T-helper 2 cell treated with Interferon-gamma antibody and Interleukin-4, amounts not matched to agents 5 μg/mL and 100 μg/mL, for 36 hours (primary cell): ENCODE results near the gene EHD4.

Experiments used
- DNase-seq: peaks from one replicate; pipeline ENCODE4 v3.0.0; 2021; ENCODE audit warnings: low spot score
- H3K27ac Mint-ChIP-seq: one replicate; pipeline ENCODE4 v1.8.0; 2021; ENCODE audit warnings: mild to moderate bottlenecking, mixed read lengths
- H3K27me3 Mint-ChIP-seq: one replicate; pipeline ENCODE4 v1.8.0; 2021; ENCODE audit warnings: low read depth, mixed read lengths
- H3K36me3 Mint-ChIP-seq: one replicate; pipeline ENCODE4 v1.8.0; 2021; ENCODE audit warnings: low read depth, mixed read lengths
- H3K4me1 Mint-ChIP-seq: one replicate; pipeline ENCODE4 v1.8.0; 2021; ENCODE audit warnings: low read depth, mixed read lengths
- H3K4me3 Mint-ChIP-seq: one replicate; pipeline ENCODE4 v1.8.0; 2022; ENCODE audit warnings: mild to moderate bottlenecking, moderate library complexity, mixed read lengths
- H3K9me3 Mint-ChIP-seq: one replicate; pipeline ENCODE4 v1.8.0; 2021; ENCODE audit warnings: mixed read lengths

Gene EHD4

DNA sequence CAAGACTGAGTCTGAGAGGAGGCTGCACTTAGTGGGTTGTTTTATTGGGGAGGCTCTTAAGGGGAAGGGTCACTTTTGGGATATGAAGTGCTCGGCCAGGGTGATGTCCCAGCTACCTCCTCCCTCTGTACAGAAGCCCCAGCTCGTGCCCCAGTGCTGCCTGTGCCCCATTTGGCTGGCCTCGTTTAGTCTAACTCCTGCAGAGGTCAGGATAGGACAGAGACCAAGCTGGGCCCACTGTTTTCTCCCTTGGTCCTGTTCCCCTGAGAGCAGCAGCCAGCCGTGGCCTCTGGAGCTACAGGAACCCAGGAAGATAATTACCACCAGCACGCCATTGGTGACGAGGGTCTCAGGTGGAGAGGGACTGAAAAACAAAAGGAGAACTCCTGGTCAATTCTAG is 30.0 kb upstream of the EHD4 start:
- peaks cover 6% of the 10 kb centered on the region for H3K27me3 Mint-ChIP-seq
- H3K4me3 Mint-ChIP-seq, result no peak overlapping the region
- H3K27ac Mint-ChIP-seq, result no peak overlapping the region

DNA sequence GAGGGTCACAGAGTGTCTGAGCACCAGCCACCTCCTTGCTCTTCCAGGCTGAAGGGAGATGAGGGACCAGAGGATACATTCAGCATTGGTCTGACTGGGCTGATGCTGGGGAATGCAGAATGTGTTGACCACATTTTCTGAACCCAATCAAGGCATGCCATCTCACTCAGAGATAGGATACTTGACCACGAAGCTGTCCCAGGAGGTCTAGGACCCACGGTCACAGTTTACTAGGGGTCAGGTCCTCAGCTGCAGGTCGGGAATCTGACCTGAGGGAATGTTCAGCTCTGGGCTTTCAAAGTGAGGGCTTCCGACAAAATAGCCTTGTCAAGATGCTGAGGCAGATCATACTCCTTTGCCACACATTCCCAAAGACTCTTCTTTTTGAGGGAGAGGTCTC is 28.9 kb upstream of the EHD4 start:
- H3K36me3 Mint-ChIP-seq, result no peaks in the 10 kb centered on the region
- no peak for DNase-seq
- H3K4me3 Mint-ChIP-seq, result no peak overlapping the region
- no peaks in the 10 kb centered on the region for H3K9me3 Mint-ChIP-seq
- no peaks in the 10 kb centered on the region for H3K4me1 Mint-ChIP-seq
- H3K27me3 Mint-ChIP-seq, result peaks cover 6% of the 10 kb centered on the region
- no peak overlapping the region for H3K27ac Mint-ChIP-seq

More for the DNA sequence above, 30.0 kb upstream of the EHD4 start:
- no peak for DNase-seq
- H3K9me3 Mint-ChIP-seq, result no peaks in the 10 kb centered on the region
- H3K36me3 Mint-ChIP-seq, result no peaks in the 10 kb centered on the region
- H3K4me1 Mint-ChIP-seq, result no peaks in the 10 kb centered on the region

DNA sequence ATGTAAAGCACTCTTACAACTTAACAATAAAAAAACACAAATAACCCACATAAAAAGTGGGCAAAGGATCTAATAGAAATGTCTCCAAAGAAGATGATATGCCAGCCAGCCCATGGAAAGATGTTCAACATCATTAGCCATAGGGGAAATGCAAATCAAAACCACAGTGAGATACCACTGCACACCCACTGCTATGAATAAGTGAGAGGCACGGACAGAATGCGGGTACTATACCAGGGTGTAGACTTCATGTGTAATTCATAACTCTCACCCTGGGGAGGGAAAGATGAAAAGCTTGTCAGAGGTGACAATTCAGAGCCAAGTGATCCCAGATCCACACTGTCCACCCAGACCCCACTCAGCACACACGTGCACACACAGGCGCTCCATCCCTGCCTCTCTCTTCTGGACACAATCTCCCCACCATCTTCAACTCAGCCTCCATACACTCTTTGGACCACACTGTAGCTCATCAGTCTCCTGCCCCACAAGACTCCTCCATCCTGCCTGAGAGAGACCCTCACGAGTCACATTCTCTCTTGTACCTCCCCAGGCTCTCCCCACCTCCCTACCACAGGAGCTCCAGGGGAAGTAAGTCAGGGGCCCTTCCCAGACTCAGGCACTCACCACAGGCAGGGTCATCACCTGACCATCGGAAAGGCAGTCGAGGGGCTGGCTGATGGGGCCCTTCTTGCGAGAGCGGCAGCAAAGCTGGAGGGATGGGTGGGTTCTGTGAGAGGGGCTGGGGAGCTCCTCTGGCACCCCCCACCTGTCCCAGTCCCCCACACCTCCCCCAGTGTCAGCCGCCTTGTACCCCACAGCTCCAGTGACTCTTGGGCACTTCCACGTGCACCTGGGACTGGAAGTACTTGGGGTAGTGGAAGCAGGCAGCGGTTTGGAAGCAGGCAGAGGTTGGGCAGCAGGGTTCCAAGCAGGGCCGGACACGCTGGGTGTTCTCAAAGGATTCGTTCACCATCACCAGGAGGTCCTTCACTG is 27.2 kb upstream of the EHD4 start:
- Mint-ChIP-seq H3K27me3 (peaks cover 8% of the 10 kb centered on the region), H3K4me3 (no peak overlapping the region), H3K9me3 (no peaks in the 10 kb centered on the region), H3K4me1 (no peaks in the 10 kb centered on the region), H3K27ac (no peak overlapping the region), H3K36me3 (no peaks in the 10 kb centered on the region)
- no peak for DNase-seq

DNA sequence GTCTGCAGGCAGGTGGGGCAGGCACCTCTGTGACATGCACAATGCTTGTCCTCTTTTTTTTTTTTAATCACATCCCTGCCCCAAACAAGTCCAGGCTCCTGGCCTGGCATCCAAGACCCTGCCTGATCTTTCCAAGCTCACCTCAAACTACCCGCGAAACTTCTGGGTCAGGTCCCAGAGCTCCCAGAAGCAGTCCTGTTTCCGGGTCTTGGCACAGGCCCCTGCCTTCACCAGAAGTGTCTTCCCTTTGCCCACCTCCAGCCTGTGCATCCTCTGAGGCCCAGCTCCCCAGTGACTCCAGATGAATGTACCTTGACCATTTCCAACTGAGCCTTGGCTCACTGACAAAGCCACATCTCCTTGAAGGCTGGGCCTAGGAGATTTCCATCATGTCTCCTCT is 25.5 kb upstream of the EHD4 start:
- Mint-ChIP-seq H3K27me3 (peaks cover 4% of the 10 kb centered on the region), H3K36me3 (no peaks in the 10 kb centered on the region), H3K9me3 (no peaks in the 10 kb centered on the region), H3K4me3 (no peak overlapping the region), H3K27ac (no peak overlapping the region), H3K4me1 (no peaks in the 10 kb centered on the region)
- DNase-seq, result no peak

DNA sequence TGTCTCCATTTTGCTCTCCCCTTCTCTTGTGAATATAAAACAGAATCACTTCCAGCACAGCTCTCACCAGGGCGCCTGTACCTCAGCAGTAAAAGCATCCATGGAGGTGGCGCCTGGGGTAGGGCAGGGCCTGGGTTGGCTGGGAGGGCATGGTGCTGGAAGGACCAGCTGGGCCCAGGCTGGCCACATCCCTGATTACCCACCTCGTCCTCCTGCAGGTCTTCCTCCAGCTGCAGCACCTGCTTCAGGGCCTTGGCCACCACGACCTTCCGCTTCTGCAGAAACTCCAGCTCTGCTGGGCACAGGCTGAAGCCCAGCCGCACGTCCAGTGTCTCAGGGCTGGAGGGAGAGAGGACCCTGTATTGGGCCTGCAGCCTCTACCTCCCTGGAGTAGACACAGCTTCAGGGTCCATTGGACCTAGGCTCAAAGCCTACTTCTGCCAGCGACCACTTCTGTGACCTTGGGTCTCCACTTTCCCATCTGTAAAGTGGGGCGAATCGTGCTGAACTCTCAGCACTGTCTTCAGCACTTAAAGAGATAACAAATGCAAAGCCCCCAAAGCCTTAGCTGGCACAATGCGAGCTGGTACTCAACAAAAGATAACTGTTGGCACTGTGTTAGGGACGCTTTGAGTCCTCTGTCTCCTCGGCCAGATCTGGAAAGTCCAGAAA is 24.7 kb upstream of the EHD4 start:
- H3K9me3 Mint-ChIP-seq, result no peaks in the 10 kb centered on the region
- H3K27ac Mint-ChIP-seq, result no peak overlapping the region
- H3K36me3 Mint-ChIP-seq, result no peaks in the 10 kb centered on the region
- H3K4me1 Mint-ChIP-seq, result no peaks in the 10 kb centered on the region
- no peak overlapping the region for H3K4me3 Mint-ChIP-seq
- peaks cover 4% of the 10 kb centered on the region for H3K27me3 Mint-ChIP-seq
- DNase-seq, result no peak

DNA sequence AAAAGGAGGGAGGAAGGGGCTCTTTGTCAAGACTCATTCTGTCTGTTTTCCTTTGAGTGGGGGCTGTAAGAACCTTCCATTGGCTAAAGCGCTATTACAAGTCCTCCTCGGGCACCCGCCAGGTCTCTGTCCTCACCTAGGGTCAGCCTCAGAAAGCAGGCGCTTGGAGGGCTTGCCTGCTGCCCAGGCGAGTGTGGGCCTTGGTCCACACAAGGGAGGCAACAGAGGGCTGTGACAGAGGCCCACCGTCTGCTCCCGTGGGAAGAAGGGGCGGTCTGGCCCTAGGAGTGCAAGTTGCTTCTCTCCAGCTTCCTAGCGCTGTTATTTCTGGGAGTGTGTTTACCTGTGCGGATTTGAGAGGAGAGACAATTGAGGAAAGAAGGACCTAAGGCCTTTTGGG is 24.0 kb upstream of the EHD4 start:
- no peaks in the 10 kb centered on the region for H3K4me1 Mint-ChIP-seq
- H3K27me3 Mint-ChIP-seq, result peaks cover 4% of the 10 kb centered on the region
- H3K9me3 Mint-ChIP-seq, result no peaks in the 10 kb centered on the region

DNA sequence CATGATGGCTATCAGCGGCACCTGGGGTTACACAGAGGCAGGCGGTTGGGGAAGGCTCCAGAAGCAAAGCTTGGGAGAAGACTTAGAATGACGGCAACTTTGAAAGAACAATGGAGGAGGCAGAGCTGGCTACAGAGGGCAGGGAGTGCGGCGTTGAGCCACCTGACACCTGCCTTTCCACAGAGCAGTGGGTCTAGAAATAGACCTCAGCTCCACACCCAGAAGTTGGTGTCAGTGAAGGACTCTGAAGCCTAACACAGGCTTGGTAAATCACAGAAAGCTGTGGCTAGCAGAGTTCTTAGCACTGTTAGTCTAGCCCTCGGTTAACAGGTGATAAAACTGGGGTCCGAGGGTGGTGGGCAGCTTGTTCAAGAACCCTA is 23.1 kb upstream of the EHD4 start:
- no peak overlapping the region for H3K27ac Mint-ChIP-seq
- no peaks in the 10 kb centered on the region for H3K9me3 Mint-ChIP-seq
- H3K36me3 Mint-ChIP-seq, result no peaks in the 10 kb centered on the region
- no peak overlapping the region for H3K4me3 Mint-ChIP-seq
- DNase-seq, result no peak
- no peaks in the 10 kb centered on the region for H3K4me1 Mint-ChIP-seq
- peaks cover 4% of the 10 kb centered on the region for H3K27me3 Mint-ChIP-seq

More for the DNA sequence above, 24.0 kb upstream of the EHD4 start:
- H3K4me3 Mint-ChIP-seq, result no peak overlapping the region
- no peak for DNase-seq
- no peak overlapping the region for H3K27ac Mint-ChIP-seq
- H3K36me3 Mint-ChIP-seq, result no peaks in the 10 kb centered on the region

DNA sequence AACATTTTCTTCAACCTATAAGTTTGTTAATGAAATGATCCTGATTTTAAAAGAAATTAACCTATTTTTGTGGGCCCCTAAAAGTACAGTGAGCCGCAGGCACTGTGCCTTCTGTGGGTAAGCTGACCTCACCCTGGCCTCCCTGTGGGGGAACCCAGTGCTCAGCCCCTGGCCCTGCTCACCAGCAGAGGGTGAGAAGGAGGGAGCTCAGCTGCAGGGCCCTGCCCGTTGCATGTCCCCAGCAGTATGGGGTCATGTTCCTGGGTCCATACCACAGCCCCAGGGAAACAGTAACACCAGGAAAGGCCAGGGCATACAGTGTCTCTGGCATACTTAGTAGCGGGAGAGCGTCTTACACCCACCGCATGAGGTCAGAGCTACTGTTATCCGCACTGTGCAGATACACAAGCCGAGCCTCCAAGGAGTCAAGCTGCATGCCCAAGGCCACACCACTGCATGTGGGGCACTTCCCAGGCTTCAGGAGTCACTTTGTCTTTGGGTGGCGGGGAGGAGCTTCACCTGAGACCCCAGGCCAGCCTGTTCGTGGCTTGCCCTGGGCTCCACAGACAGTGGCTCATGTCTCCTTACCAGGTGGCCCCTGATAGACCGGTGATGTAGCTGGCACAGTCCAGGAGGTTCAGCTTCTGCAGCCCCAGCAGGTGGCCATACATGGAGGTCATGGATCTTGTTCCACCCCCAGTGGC is 22.6 kb upstream of the EHD4 start:
- H3K9me3 Mint-ChIP-seq, result no peaks in the 10 kb centered on the region
- H3K27me3 Mint-ChIP-seq, result peaks cover 4% of the 10 kb centered on the region
- DNase-seq, result no peak
- H3K27ac Mint-ChIP-seq, result no peak overlapping the region
- H3K4me1 Mint-ChIP-seq, result no peaks in the 10 kb centered on the region
- H3K4me3 Mint-ChIP-seq, result no peak overlapping the region
- H3K36me3 Mint-ChIP-seq, result no peaks in the 10 kb centered on the region

DNA sequence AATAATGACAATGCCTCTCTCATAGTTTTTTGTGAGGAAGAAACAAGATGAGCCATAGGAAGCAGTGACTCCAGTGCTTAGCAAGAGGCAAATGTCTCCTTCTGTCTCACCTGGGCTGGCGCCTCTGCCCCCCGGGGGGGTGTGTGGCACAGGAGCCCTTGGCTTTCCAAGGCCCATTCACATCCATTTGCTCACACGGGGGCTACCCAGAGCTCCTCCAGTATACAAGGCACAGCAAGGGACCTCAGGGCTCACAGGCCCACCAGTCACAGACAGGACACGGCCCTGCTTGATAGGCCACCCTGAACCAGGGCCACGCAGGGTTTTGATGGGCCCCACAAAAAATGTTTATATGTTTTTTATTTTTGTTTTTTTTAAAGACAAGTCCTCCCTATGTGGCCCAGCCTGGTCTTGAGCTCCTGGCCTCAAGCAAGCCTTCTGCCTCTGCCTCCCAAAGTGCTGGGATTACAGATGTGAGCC is 21.9 kb upstream of the EHD4 start:
- no peak for DNase-seq
- peaks cover 1% of the 10 kb centered on the region for H3K27me3 Mint-ChIP-seq
- no peaks in the 10 kb centered on the region for H3K9me3 Mint-ChIP-seq
- H3K4me3 Mint-ChIP-seq, result no peak overlapping the region
- no peak overlapping the region for H3K27ac Mint-ChIP-seq
- H3K36me3 Mint-ChIP-seq, result no peaks in the 10 kb centered on the region
- no peaks in the 10 kb centered on the region for H3K4me1 Mint-ChIP-seq

DNA sequence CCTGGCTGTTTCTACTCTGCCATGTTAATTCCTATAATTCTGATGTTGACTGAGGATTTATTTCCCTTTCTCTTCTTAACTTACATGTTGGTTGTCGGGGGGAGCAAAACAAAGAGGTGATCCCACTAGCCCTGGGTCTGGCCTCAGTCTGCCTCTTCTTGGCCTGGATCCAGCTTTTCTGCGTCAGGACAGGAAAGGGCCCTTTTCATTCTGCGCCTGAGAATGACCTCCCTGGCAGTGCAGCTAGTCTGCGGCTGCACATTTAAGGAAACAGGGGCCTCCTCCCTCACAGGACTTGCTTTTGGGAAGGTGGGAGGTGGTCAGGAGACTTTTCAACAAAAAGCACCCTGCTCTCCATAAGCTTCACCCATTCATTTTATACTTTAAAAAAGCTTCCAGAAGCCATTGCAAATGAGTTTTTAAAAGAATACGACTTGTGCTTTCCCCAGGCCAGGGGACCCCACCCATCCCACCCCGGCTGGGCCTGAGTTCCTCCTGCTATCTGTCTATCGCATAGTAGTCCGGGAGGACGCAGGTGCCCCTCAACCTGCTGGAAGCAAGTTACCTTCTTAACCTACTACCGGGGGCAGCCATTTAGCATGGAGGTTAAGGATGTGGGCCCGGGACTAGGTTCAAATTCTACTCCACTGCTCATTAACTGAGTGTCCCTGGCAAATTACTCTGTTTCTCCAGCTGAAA is 21.3 kb upstream of the EHD4 start:
- H3K27me3 Mint-ChIP-seq, result peaks cover 1% of the 10 kb centered on the region
- DNase-seq, result no peak
- H3K9me3 Mint-ChIP-seq, result no peaks in the 10 kb centered on the region
- no peak overlapping the region for H3K27ac Mint-ChIP-seq
- no peak overlapping the region for H3K4me3 Mint-ChIP-seq
- H3K36me3 Mint-ChIP-seq, result no peaks in the 10 kb centered on the region
- no peaks in the 10 kb centered on the region for H3K4me1 Mint-ChIP-seq

DNA sequence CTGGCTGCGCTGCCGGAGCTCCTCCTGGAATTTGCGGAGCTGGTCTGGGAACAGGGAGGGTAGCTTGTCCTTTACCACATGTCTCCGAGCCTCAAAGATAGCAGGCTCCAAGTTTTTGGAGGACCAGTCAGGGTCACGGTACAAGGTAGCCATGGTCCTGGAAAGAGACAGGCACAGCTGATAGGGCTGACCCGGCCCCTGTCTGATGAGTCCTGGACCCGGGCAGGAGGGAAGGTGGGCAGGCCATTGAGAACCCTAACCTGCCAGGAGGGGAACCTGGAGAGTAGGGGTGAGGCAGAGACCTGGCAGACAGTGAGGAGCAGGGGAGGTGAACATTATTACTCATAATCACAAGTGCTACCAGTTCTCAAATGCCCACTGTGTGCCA is 20.4 kb upstream of the EHD4 start:
- no peak overlapping the region for H3K4me3 Mint-ChIP-seq
- no peak for DNase-seq
- H3K9me3 Mint-ChIP-seq, result no peaks in the 10 kb centered on the region
- H3K27ac Mint-ChIP-seq, result no peak overlapping the region
- no peaks in the 10 kb centered on the region for H3K36me3 Mint-ChIP-seq
- H3K4me1 Mint-ChIP-seq, result no peaks in the 10 kb centered on the region
- peaks cover 1% of the 10 kb centered on the region for H3K27me3 Mint-ChIP-seq

DNA sequence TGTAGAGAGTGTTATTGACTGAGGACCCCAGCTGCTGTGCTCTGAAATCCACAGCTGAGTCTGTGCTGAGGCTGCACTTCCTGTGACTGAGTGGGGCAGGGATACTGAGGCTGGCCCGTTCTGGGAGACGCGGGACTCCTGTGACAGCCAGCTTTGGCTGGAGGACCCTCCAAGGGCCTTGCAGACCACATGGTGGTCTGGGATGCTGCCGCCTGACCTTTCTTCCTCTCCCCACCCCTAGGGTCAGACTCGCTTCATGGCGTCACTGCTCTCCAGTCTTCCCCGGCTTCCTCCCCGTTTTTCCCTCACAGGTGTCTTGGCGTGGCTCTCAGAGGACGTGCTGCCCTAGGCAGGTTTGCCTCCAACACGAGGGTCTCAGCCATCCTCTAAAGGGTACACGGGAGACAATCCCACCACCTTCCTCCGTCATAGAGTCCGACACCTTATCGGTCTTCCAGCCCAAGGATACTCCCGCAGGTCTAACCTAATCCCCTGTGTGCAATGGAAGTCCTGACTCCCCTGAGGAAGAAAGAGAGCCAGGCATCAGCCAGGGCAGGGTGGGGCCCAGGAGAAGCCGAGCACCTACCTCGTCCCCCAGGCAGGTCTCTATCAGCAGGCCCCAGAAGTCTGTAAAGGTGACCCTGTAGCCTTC is 19.9 kb upstream of the EHD4 start:
- peaks cover 1% of the 10 kb centered on the region for H3K27me3 Mint-ChIP-seq
- H3K4me1 Mint-ChIP-seq, result no peaks in the 10 kb centered on the region
- H3K27ac Mint-ChIP-seq, result no peak overlapping the region
- no peaks in the 10 kb centered on the region for H3K36me3 Mint-ChIP-seq
- H3K9me3 Mint-ChIP-seq, result no peaks in the 10 kb centered on the region
- H3K4me3 Mint-ChIP-seq, result no peak overlapping the region
- DNase-seq, result no peak

DNA sequence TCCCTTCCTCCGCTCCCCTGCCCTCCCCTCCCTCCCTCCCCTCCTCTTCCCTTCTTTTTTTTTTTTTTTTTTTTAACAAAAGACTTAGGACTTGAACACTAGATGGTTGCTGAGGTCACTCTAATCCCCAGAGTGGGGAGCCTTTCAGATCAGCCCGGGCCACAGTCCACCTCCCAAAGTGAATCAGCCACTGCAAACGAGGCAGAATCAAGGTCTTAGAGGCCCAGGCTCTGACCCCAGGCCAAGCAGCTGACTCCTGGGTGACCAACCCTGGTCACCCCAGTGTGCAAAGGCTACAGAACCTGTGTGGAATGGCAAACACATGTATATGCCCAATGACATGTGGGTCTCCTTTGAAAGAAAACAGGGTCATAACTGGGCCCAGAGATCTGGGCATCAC is 18.3 kb upstream of the EHD4 start:
- Mint-ChIP-seq H3K27ac (no peak overlapping the region), H3K27me3 (peaks cover 1% of the 10 kb centered on the region), H3K9me3 (no peaks in the 10 kb centered on the region), H3K36me3 (no peaks in the 10 kb centered on the region), H3K4me3 (no peak overlapping the region), H3K4me1 (no peaks in the 10 kb centered on the region)
- no peak for DNase-seq
